ENCODE data around the gene C10orf88. TPM values are rescaled to one million over a fixed set of nuclear protein-coding genes. Genes with fewer than 3 reads are reported as not detected.

Gene C10orf88
- total and polyA plus RNA-seq, 2 of the 13 experiments (the other 11 are each of a cell fraction or from before 2014, with no cell fraction given), result 4.6 to 11.8 TPM

DNA sequence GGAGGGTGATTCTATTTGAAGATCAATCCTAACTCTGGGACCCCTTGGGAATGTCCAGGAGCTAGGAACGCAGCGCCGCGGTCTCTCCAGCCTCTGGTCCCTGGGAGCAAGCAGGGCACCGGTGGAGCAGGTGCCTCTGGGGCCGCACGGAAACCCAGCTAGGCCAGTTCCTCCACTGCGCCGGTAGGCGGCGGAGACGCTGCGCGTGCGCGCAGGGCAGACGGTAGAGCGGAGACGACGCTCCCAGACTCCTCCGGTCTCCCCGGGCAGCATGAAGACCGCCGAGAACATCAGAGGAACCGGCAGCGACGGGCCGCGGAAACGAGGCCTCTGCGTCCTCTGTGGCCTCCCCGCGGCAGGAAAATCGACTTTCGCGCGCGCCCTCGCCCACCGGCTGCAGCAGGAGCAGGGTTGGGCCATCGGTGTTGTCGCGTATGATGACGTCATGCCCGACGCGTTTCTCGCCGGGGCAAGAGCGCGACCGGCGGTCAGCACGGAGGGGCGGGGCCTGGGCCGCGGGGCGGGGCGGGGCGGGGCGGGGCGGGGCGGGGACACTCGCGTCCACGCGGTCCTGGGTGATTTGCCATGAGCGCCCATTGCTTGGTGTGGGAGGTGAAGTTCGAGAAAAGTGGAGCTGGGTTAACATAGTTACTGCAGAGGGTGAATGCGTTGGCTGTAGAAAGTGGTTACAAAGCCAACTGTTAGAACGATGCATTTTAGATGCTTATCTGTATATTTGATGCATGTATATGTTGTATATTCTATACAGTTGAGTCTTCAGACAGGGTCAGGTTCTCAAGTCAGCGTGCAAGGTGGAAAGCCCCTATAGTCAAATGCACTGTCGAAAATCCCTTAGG lies 26.4 kb upstream of the C10orf88 start, which contains the start of gene PSTK (continued):
- TF ChIP-seq ZNF556 (CRISPR knock-in tag; IDR thresholded peaks at IDR 0.05; ENCODE audit: borderline replicate concordance), result peak; percentile 87; the same call in 1 of the 2 replicates
- TF ChIP-seq REL (CRISPR knock-in tag; conservative IDR thresholded peaks at IDR 0.05), result peak; percentile 88
- TF ChIP-seq, protein P1, sequence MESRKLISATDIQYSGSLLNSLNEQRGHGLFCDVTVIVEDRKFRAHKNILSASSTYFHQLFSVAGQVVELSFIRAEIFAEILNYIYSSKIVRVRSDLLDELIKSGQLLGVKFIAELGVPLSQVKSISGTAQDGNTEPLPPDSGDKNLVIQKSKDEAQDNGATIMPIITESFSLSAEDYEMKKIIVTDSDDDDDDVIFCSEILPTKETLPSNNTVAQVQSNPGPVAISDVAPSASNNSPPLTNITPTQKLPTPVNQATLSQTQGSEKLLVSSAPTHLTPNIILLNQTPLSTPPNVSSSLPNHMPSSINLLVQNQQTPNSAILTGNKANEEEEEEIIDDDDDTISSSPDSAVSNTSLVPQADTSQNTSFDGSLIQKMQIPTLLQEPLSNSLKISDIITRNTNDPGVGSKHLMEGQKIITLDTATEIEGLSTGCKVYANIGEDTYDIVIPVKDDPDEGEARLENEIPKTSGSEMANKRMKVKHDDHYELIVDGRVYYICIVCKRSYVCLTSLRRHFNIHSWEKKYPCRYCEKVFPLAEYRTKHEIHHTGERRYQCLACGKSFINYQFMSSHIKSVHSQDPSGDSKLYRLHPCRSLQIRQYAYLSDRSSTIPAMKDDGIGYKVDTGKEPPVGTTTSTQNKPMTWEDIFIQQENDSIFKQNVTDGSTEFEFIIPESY (CRISPR knock-in tag; IDR thresholded peaks at IDR 0.05), result 0 out of 2 replicates have a peak, but pooled peaks have one; percentile 6
- TF ChIP-seq ZFP62 (CRISPR knock-in tag; IDR thresholded peaks at IDR 0.05), result no peak
- peak; percentile 82 for TF ChIP-seq SMAD9 (CRISPR knock-in tag; IDR thresholded peaks at IDR 0.05)
- TF ChIP-seq SNAI1 (CRISPR knock-in tag; IDR thresholded peaks at IDR 0.05; ENCODE audit: borderline replicate concordance), result 0 out of 2 replicates have a peak, but pooled peaks have one; percentile 66
- TF ChIP-seq POLR2AphosphoS5 (IDR thresholded peaks at IDR 0.05; ENCODE audit: low read depth, low read length), result peak; percentile 75
- 0 out of 2 replicates have a peak, but pooled peaks have one; percentile 82 for TF ChIP-seq ZNF816 (CRISPR knock-in tag; IDR thresholded peaks at IDR 0.05; ENCODE audit: borderline replicate concordance)
- TF ChIP-seq, protein P2, sequence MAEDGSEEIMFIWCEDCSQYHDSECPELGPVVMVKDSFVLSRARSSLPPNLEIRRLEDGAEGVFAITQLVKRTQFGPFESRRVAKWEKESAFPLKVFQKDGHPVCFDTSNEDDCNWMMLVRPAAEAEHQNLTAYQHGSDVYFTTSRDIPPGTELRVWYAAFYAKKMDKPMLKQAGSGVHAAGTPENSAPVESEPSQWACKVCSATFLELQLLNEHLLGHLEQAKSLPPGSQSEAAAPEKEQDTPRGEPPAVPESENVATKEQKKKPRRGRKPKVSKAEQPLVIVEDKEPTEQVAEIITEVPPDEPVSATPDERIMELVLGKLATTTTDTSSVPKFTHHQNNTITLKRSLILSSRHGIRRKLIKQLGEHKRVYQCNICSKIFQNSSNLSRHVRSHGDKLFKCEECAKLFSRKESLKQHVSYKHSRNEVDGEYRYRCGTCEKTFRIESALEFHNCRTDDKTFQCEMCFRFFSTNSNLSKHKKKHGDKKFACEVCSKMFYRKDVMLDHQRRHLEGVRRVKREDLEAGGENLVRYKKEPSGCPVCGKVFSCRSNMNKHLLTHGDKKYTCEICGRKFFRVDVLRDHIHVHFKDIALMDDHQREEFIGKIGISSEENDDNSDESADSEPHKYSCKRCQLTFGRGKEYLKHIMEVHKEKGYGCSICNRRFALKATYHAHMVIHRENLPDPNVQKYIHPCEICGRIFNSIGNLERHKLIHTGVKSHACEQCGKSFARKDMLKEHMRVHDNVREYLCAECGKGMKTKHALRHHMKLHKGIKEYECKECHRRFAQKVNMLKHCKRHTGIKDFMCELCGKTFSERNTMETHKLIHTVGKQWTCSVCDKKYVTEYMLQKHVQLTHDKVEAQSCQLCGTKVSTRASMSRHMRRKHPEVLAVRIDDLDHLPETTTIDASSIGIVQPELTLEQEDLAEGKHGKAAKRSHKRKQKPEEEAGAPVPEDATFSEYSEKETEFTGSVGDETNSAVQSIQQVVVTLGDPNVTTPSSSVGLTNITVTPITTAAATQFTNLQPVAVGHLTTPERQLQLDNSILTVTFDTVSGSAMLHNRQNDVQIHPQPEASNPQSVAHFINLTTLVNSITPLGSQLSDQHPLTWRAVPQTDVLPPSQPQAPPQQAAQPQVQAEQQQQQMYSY (CRISPR knock-in tag; IDR thresholded peaks at IDR 0.05), result 0 out of 2 replicates have a peak, but pooled peaks have one; percentile 37
- no peak for TF ChIP-seq ATM (IDR thresholded peaks at IDR 0.05; ENCODE audit: borderline replicate concordance)
- TF ChIP-seq, protein P3, sequence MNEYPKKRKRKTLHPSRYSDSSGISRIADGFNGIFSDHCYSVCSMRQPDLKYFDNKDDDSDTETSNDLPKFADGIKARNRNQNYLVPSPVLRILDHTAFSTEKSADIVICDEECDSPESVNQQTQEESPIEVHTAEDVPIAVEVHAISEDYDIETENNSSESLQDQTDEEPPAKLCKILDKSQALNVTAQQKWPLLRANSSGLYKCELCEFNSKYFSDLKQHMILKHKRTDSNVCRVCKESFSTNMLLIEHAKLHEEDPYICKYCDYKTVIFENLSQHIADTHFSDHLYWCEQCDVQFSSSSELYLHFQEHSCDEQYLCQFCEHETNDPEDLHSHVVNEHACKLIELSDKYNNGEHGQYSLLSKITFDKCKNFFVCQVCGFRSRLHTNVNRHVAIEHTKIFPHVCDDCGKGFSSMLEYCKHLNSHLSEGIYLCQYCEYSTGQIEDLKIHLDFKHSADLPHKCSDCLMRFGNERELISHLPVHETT (CRISPR knock-in tag; conservative IDR thresholded peaks at IDR 0.05), result peak; percentile 91
- no peak for TF ChIP-seq FOXA3 (CRISPR knock-in tag; IDR thresholded peaks at IDR 0.05)
- TF ChIP-seq, protein P4, sequence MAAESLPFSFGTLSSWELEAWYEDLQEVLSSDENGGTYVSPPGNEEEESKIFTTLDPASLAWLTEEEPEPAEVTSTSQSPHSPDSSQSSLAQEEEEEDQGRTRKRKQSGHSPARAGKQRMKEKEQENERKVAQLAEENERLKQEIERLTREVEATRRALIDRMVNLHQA (CRISPR knock-in tag; IDR thresholded peaks at IDR 0.05), result no peak
- TF ChIP-seq HNRNPUL1 (IDR thresholded peaks at IDR 0.05; ENCODE audit: low read depth, low read length), result 0 out of 2 replicates have a peak, but pooled peaks have one; percentile 13
- 0 out of 2 replicates have a peak, but pooled peaks have one; percentile 39 for TF ChIP-seq ARHGAP35 (CRISPR knock-in tag; IDR thresholded peaks at IDR 0.05; ENCODE audit: borderline replicate concordance)
- no peak for TF ChIP-seq ZNF678 (CRISPR knock-in tag; IDR thresholded peaks at IDR 0.05)
- TF ChIP-seq ZBTB38 (CRISPR knock-in tag; IDR thresholded peaks at IDR 0.05), result no peak
- no peak for TF ChIP-seq NFIC (IDR thresholded peaks at IDR 0.05; ENCODE audit: low read length)
- peak; percentile 92 for TF ChIP-seq ZNF670 (CRISPR knock-in tag; IDR thresholded peaks at IDR 0.05; ENCODE audit: borderline replicate concordance)
- TF ChIP-seq KDM5A (IDR thresholded peaks at IDR 0.05; ENCODE audit: borderline replicate concordance, low read length), result peak; percentile 75; the same call in 1 of the 2 replicates

Measured in HepG2 (cell line).